ENCODE measurements around the gene NKRF.

Gene NKRF

DNA sequence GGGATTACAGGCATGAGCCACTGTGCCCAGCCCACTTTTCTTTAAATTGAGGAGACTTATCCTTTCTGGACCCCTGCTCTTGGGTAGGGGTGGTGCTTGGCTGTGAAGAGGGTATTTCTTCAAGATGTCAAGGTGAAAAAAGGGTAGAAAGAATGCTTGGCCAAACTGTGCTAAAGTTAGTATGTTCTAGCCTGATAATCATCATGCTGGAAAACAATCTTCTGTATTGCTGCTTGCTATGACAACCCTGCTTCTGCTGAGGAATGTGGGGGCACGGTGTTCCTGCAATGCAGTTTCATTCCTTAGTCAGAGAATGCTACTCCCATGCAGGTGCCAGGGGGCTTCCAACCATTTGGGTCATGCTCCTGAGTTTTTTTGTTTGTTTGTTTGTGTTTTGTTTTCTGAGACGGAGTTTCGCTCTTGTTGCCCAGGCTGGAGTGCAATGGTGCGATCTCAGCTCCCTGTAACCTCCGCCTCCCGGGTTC is 35.8 kb downstream of the NKRF start:
- Histone ChIP-seq H3K79me2 (ENCODE audit: insufficient read depth, low read length) (peaks cover 5% of the 10 kb centered on the region), H3K9me2 (replicated peaks; ENCODE audit: insufficient read depth, low read length) (no peaks in the 10 kb centered on the region), H4K20me1 (ENCODE audit: low read depth, low read length) (no peaks in the 10 kb centered on the region), H2AFZ (ENCODE audit: low read depth, low read length, severe bottlenecking) (no peak overlapping the region), H3K4me2 (ENCODE audit: low read depth, low read length, poor library complexity, severe bottlenecking) (no peak overlapping the region), H3K4me3 (ENCODE audit: insufficient read depth, low read length, poor library complexity, severe bottlenecking) (no peak overlapping the region), H3K9ac (ENCODE audit: low read length) (no peak overlapping the region), H3K9me3 (ENCODE audit: insufficient read depth, low read length) (no peaks in the 10 kb centered on the region), H3K36me3 (ENCODE audit: low read length) (no peaks in the 10 kb centered on the region), H3K27ac (ENCODE audit: low read depth, low read length) (no peak overlapping the region), H3K27me3 (ENCODE audit: low read length) (no peaks in the 10 kb centered on the region), H3F3A (ENCODE audit: insufficient read depth) (no peaks in the 10 kb centered on the region; the same call in 1 of the 2 replicates)
- TF ChIP-seq, protein P1, sequence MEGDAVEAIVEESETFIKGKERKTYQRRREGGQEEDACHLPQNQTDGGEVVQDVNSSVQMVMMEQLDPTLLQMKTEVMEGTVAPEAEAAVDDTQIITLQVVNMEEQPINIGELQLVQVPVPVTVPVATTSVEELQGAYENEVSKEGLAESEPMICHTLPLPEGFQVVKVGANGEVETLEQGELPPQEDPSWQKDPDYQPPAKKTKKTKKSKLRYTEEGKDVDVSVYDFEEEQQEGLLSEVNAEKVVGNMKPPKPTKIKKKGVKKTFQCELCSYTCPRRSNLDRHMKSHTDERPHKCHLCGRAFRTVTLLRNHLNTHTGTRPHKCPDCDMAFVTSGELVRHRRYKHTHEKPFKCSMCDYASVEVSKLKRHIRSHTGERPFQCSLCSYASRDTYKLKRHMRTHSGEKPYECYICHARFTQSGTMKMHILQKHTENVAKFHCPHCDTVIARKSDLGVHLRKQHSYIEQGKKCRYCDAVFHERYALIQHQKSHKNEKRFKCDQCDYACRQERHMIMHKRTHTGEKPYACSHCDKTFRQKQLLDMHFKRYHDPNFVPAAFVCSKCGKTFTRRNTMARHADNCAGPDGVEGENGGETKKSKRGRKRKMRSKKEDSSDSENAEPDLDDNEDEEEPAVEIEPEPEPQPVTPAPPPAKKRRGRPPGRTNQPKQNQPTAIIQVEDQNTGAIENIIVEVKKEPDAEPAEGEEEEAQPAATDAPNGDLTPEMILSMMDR (IDR thresholded peaks at IDR 0.05; ENCODE audit: insufficient read depth, low read length, poor library complexity, severe bottlenecking) = no peak
- TF ChIP-seq EZH2phosphoT487 (conservative IDR thresholded peaks at IDR 0.05; ENCODE audit: low read length) = no peak

GRCh38 chrX:119565107-119565663 is 41.0 kb downstream of the NKRF start, which contains the start of gene STEEP1:
TSS of gene STEEP1 (minus strand) at chrX:119565409. CDS start at chrX:119565355, 54 bp downstream.
- Histone ChIP-seq H4K20me1 (ENCODE audit: low read depth, low read length) (no peaks in the 10 kb centered on the region), H3F3A (ENCODE audit: insufficient read depth) (no peaks in the 10 kb centered on the region; the same call in 1 of the 2 replicates), H3K4me3 (ENCODE audit: insufficient read depth, low read length, poor library complexity, severe bottlenecking) (peak within 1 kb of the TSS; percentile 87), H3K9me3 (ENCODE audit: insufficient read depth, low read length) (no peaks in the 10 kb centered on the region), H3K9me2 (replicated peaks; ENCODE audit: insufficient read depth, low read length) (no peaks in the 10 kb centered on the region), H3K36me3 (ENCODE audit: low read length) (no peaks in the 10 kb centered on the region), H3K4me2 (ENCODE audit: low read depth, low read length, poor library complexity, severe bottlenecking) (peak within 1 kb of the TSS; percentile 91), H3K27ac (ENCODE audit: low read depth, low read length) (no peak within 1 kb of the TSS), H2AFZ (ENCODE audit: low read depth, low read length, severe bottlenecking) (no peak within 1 kb of the TSS), H3K79me2 (ENCODE audit: insufficient read depth, low read length) (peaks cover 9% of the 10 kb centered on the region), H3K9ac (ENCODE audit: low read length) (peak within 1 kb of the TSS; percentile 70), H3K27me3 (ENCODE audit: low read length) (no peaks in the 10 kb centered on the region)
- no peak for TF ChIP-seq EZH2phosphoT487 (conservative IDR thresholded peaks at IDR 0.05; ENCODE audit: low read length)
- TF ChIP-seq, protein P1 (IDR thresholded peaks at IDR 0.05; ENCODE audit: insufficient read depth, low read length, poor library complexity, severe bottlenecking) = no peak

GRCh38 chrX:119552508-119552907 is 53.7 kb downstream of the NKRF start:
- no peaks in the 10 kb centered on the region for H3K9me3 ChIP-seq (ENCODE audit: insufficient read depth, low read length)
- no peaks in the 10 kb centered on the region for H4K20me1 ChIP-seq (ENCODE audit: low read depth, low read length)
- peaks cover 2% of the 10 kb centered on the region; the same call in 1 of the 2 replicates for H3K79me2 ChIP-seq (ENCODE audit: insufficient read depth, low read length)
- H3F3A ChIP-seq (ENCODE audit: insufficient read depth) = no peaks in the 10 kb centered on the region
- no peak overlapping the region for H3K9ac ChIP-seq (ENCODE audit: low read length)
- no peak overlapping the region for H3K4me2 ChIP-seq (ENCODE audit: low read depth, low read length, poor library complexity, severe bottlenecking)
- H3K27me3 ChIP-seq (ENCODE audit: low read length) = no peaks in the 10 kb centered on the region
- no peak overlapping the region for H3K27ac ChIP-seq (ENCODE audit: low read depth, low read length)
- H3K9me2 ChIP-seq (replicated peaks; ENCODE audit: insufficient read depth, low read length) = no peaks in the 10 kb centered on the region
- no peaks in the 10 kb centered on the region for H3K36me3 ChIP-seq (ENCODE audit: low read length)
- no peak overlapping the region for H2AFZ ChIP-seq (ENCODE audit: low read depth, low read length, severe bottlenecking)
- no peak for TF ChIP-seq EZH2phosphoT487 (conservative IDR thresholded peaks at IDR 0.05; ENCODE audit: low read length)
- TF ChIP-seq, protein P1 (IDR thresholded peaks at IDR 0.05; ENCODE audit: insufficient read depth, low read length, poor library complexity, severe bottlenecking) = no peak
- no peak overlapping the region for H3K4me3 ChIP-seq (ENCODE audit: insufficient read depth, low read length, poor library complexity, severe bottlenecking)
